ENCODE measurements around the gene GSDME. TPM values are rescaled to one million over a fixed set of nuclear protein-coding genes. Genes with fewer than 3 reads are reported as not detected.
A peak's percentile ranks its signal among the peaks of the same experiment; 100 is the strongest.

Gene GSDME
- total RNA-seq, 1 experiment from 2014 or later = 4.5 TPM

DNA sequence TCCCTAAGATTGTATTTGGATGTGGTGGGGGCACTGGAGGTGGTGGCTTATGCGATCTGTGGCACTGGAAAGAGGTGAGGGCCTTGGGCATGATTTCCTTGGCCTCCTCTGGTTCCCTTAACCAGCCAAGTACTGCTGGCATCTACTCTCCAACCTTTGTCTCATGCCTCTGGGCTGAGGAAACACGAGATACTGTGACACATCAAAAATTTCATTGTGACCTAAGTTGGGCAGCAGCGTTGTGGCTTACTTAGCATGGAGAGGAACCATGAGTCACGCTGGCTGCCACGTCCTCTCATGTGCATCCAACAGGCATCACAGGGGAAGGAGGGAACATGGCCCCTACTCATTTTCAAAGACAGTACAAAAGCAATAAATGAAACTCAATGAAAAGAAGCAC, 29.7 kb upstream of the GSDME start:
- no peak overlapping the region for H3K4me3 ChIP-seq (ENCODE audit: low read depth in 2 of 2, low read length in 2 of 2)
- ATAC-seq (peak; percentile 68; the same call in 1 of the 2 replicates), DNase-seq (ENCODE audit: low read depth, low spot score) (peak; percentile 73)
- TF ChIP-seq SIN3A (IDR thresholded peaks at IDR 0.05; ENCODE audit: borderline replicate concordance, insufficient read depth, low read depth, low read length) (no peak), TCF7L2 (IDR thresholded peaks at IDR 0.05; ENCODE audit: low read depth, low read length) (no peak), POLR2AphosphoS5 (IDR thresholded peaks at IDR 0.05; ENCODE audit: low read depth, low read length) (no peak)
- TF ChIP-seq, protein P1, sequence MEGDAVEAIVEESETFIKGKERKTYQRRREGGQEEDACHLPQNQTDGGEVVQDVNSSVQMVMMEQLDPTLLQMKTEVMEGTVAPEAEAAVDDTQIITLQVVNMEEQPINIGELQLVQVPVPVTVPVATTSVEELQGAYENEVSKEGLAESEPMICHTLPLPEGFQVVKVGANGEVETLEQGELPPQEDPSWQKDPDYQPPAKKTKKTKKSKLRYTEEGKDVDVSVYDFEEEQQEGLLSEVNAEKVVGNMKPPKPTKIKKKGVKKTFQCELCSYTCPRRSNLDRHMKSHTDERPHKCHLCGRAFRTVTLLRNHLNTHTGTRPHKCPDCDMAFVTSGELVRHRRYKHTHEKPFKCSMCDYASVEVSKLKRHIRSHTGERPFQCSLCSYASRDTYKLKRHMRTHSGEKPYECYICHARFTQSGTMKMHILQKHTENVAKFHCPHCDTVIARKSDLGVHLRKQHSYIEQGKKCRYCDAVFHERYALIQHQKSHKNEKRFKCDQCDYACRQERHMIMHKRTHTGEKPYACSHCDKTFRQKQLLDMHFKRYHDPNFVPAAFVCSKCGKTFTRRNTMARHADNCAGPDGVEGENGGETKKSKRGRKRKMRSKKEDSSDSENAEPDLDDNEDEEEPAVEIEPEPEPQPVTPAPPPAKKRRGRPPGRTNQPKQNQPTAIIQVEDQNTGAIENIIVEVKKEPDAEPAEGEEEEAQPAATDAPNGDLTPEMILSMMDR (IDR thresholded peaks at IDR 0.05) = no peak
- TF ChIP-seq, protein P2, sequence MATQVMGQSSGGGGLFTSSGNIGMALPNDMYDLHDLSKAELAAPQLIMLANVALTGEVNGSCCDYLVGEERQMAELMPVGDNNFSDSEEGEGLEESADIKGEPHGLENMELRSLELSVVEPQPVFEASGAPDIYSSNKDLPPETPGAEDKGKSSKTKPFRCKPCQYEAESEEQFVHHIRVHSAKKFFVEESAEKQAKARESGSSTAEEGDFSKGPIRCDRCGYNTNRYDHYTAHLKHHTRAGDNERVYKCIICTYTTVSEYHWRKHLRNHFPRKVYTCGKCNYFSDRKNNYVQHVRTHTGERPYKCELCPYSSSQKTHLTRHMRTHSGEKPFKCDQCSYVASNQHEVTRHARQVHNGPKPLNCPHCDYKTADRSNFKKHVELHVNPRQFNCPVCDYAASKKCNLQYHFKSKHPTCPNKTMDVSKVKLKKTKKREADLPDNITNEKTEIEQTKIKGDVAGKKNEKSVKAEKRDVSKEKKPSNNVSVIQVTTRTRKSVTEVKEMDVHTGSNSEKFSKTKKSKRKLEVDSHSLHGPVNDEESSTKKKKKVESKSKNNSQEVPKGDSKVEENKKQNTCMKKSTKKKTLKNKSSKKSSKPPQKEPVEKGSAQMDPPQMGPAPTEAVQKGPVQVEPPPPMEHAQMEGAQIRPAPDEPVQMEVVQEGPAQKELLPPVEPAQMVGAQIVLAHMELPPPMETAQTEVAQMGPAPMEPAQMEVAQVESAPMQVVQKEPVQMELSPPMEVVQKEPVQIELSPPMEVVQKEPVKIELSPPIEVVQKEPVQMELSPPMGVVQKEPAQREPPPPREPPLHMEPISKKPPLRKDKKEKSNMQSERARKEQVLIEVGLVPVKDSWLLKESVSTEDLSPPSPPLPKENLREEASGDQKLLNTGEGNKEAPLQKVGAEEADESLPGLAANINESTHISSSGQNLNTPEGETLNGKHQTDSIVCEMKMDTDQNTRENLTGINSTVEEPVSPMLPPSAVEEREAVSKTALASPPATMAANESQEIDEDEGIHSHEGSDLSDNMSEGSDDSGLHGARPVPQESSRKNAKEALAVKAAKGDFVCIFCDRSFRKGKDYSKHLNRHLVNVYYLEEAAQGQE (IDR thresholded peaks at IDR 0.05; ENCODE audit: insufficient read depth in 1 of 2, low read depth in 2 of 2, low read length in 1 of 2) = no peak
- CTCF ChIA-PET = no interaction called here
- H3K9me3 ChIP-seq (ENCODE audit: control insufficient read depth, insufficient read depth, low read depth, low read length) = no peaks in the 10 kb centered on the region
- intact Hi-C loops (cut with micrococcal nuclease; ENCODE audit: unreplicated experiment) (no loop called here), in situ Hi-C loops (cut with HindIII; ENCODE audit: low pct_unique_long_range_greater_than_20kb, low sequenced_read_pairs) (no loop called here)
- POLR2A ChIA-PET = no interaction called here
- H3K36me3 ChIP-seq (ENCODE audit: control insufficient read depth, insufficient read depth, low read length) = no peaks in the 10 kb centered on the region
- no TSS peak for BruUV-seq (replicated peaks)
- H3K4me1 ChIP-seq (ENCODE audit: control insufficient read depth, insufficient read depth, low read length) = no peaks in the 10 kb centered on the region
- H3K27ac ChIP-seq (ENCODE audit: low read length) = no peak overlapping the region
- H3K27me3 ChIP-seq (ENCODE audit: control insufficient read depth, insufficient read depth, low read length) = no peaks in the 10 kb centered on the region

DNA sequence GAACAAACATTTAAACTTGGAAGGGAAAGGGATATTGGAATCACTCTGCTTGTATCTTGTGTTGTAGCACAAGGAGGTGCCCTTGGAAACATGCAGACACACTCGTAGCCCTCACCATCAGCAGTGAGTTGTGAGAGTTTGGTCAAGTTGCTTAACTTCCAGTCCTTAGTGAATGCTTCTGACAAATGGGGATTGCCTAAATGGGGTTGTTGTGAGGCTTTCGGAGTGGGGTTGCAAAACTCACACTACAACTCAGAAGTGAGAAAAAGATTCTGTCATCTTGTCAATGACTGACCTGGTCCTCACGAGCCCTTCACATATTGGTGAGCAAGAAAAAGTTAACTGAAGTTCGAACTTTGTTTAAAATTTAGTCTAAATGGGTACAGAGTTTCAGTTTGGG, 29.0 kb upstream of the GSDME start:
- Histone ChIP-seq H3K27ac (ENCODE audit: low read length) (no peak overlapping the region), H3K9me3 (ENCODE audit: control insufficient read depth, insufficient read depth, low read depth, low read length) (no peaks in the 10 kb centered on the region), H3K4me1 (ENCODE audit: control insufficient read depth, insufficient read depth, low read length) (no peaks in the 10 kb centered on the region), H3K36me3 (ENCODE audit: control insufficient read depth, insufficient read depth, low read length) (no peaks in the 10 kb centered on the region), H3K27me3 (ENCODE audit: control insufficient read depth, insufficient read depth, low read length) (no peaks in the 10 kb centered on the region), H3K4me3 (ENCODE audit: low read depth in 2 of 2, low read length in 2 of 2) (no peak overlapping the region)
- no TSS peak for BruUV-seq (replicated peaks)
- POLR2A ChIA-PET = no interaction called here
- intact Hi-C loops (cut with micrococcal nuclease; ENCODE audit: unreplicated experiment) (no loop called here), in situ Hi-C loops (cut with HindIII; ENCODE audit: low pct_unique_long_range_greater_than_20kb, low sequenced_read_pairs) (no loop called here)
- TF ChIP-seq POLR2AphosphoS5 (IDR thresholded peaks at IDR 0.05; ENCODE audit: low read depth, low read length) (no peak), SIN3A (IDR thresholded peaks at IDR 0.05; ENCODE audit: borderline replicate concordance, insufficient read depth, low read depth, low read length) (no peak), TCF7L2 (IDR thresholded peaks at IDR 0.05; ENCODE audit: low read depth, low read length) (no peak)
- TF ChIP-seq, protein P1 (IDR thresholded peaks at IDR 0.05) = 0 out of 2 replicates have a peak, but pooled peaks have one; percentile 10
- TF ChIP-seq, protein P2 (IDR thresholded peaks at IDR 0.05; ENCODE audit: insufficient read depth in 1 of 2, low read depth in 2 of 2, low read length in 1 of 2) = no peak
- DNase-seq (ENCODE audit: low read depth, low spot score) (no peak), ATAC-seq (no peak)
- CTCF ChIA-PET = no interaction called here
